Fibroblast of upper back skin (primary cell): ENCODE results near the gene TAL1.
"Not testable (repeated sequence)": the region's sequence is repeated elsewhere in the genome, so short reads cannot be mapped to it uniquely, and the experiment has no call there.

Experiments used
- DNase-seq: peaks from one replicate; pipeline ENCODE4 v3.0.0-alpha.2; 2013

The TAL1 gene

DNA sequence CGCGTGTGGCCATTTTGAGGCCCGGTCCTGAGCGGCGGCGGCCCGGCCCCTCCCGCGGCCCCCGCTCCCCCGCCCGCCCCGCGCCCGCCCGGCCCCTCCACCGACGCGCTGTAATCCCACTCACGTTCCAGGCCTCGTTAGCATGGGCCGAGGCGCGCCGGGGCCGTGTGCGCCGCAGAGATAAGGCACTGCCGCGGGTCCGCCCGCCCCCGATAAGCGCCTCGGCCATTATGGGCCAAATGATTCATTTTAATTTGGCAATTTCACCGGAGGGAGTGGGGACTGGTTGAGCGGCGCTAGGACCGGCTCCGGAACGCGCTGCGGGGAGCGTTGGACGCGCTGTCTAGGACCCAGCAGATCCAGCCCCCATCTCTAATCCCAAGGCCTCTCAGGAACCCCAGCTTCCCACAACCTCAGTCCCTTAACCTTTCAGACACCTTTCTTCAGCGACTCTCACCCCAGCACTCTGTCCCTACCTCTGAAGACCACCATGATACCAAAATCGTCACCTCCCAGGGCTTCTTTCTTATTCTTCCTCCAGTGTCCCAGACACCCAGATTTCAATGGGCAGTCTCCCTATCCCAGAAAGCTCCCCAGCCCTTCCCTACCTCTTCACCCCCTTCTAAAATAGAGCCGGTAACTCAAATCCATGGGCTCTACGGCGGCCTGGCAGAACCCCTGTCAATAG lies at the start of gene TAL1:
Gene TAL1 (minus strand): TSS at position 39 of the 688 bp plus-strand sequence. CDS start 6,337 bp downstream, outside the sequence.
- DNase-seq, result no peak

- peak; percentile 6 for DNase-seq
These were observed 48.1 kb upstream of the TAL1 start for GRCh38 chr1:47280142-47280541.

DNA sequence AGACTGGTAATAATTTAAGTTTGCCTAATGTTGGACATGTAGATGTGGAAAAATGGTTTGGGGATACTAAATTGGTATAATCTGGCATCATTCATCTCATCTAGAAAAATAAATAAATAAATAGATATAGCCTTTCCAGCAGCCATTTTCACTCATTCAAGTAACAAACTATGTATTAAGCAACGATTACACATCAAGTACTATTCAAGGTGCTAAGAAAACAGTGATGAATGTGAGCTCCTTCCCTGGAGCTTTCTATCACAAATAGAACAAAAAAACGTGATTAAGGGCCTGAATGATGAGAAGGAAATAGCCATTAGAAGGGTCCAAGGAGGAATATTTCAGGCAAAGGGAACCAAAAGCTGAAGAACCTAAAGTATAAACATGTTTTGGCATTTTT lies 44.8 kb upstream of the TAL1 start:
- no peak for DNase-seq

DNA sequence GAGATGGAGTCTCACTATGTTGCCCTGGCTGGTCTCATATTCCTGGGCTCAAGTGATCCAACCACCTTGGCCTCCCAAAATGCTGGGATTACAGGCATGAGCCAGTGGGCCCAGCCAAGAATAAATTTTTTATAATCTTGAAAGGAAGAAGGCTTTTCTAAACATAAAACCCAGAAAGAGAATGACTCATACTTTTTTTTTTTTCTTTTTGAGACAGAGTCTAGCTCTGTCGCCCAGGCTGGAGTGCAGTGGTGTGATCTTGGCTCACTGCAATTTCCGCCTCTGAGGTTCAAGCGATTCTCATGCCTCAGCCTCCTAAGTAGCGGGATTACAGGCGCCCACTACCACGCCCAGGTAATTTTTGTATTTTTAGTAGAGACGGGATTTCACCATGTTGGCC lies 43.8 kb upstream of the TAL1 start:
- DNase-seq, result not testable (repeated sequence)

GRCh38 chr1:47265529-47265928 lies 33.5 kb upstream of the TAL1 start:
- DNase-seq, result not testable (repeated sequence)

GRCh38 chr1:47262787-47263413 lies 30.9 kb upstream of the TAL1 start:
- peak; percentile 35 for DNase-seq

- no peak for DNase-seq
These were observed 25.2 kb upstream of the TAL1 start for GRCh38 chr1:47257224-47257623.

GRCh38 chr1:47252795-47253194 lies 20.8 kb upstream of the TAL1 start:
- DNase-seq, result no peak

DNA sequence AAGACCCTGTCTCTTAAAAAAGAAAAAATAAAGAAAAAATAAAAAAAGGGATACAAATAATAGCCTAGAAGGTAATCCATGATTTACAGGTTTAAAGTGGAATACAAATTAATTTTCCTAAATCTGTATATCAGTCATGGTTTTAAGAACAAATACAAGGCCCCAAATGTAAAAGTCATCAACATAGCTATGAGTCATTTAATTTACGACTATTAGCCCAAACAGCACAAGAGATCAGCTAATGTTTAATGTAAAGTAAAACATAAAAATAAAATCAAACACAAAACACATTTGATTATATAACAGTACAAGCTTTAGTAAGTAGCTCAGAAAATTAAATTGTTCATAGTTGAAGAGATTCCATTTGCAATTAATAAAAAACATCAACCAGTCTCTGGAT lies 20.3 kb upstream of the TAL1 start:
- DNase-seq, result no peak

DNA sequence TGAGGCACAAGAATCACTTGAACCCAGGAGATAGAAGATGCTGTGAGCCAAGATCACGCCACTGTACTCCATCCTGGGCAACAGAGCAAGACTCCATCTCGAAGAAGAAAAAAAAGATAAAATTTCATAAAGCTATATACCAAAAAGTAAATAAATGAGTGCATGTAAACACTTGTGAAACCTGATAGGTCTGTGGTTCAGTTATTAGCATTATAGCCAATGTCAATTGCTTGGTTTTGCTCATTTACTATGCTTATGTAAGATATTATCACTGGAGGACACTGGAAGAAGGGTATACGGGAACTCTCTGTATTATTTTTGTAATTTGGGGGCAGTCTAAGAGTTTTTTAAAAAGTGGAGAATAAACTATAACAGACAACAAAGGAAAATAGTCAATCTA lies 17.7 kb upstream of the TAL1 start:
- DNase-seq, result no peak

DNA sequence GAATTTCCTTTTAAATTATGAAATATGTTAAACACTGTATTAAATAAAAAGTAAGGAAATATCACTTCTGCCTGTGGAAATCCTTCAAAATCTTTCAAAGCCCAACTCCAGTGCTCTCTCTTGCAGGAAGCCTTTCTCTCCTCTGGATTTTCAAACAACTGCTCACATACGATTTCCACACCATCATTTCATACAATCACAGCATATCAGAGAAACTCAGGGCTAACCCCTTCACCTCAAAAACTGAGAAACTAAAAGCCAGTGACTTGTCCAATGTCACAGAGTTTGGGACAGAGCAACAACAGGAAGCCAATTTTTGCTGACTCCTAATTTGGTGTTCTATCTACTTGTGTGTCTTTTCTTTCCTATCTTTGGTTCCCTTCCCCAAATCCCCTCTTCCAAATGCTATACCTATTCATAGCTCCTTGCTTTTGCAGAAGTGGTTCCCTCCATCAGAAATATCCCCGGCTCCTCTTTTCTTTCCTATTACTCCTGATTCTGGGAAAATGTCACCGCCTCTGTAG lies 12.4 kb upstream of the TAL1 start:
- DNase-seq, result no peak

- DNase-seq, result no peak
These were observed 11.9 kb upstream of the TAL1 start for GRCh38 chr1:47243910-47244309.

- no peak for DNase-seq
These were observed 9.4 kb upstream of the TAL1 start for GRCh38 chr1:47241114-47242113.

- DNase-seq, result no peak
These were observed 7.0 kb upstream of the TAL1 start for GRCh38 chr1:47238935-47239592.

DNA sequence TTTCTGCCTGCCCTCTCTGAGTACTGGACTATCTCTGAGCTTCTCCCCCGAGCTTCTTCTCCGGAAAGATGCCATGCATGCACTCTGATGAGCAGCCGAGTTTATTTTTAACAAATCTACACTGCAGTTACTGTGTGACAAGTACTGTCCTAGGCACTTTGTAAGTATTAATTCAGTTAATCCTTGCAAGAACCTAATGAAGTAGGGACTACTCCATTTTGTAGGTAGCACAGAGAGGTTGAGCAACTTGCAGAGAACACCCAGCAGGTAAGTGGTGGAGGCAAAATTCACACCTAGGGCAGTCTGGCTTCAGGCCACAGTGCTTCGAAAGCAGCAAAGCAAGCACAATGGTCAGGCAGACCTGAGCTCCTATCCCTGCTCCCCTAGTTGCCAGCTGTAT lies 3.8 kb upstream of the TAL1 start:
- no peak for DNase-seq

DNA sequence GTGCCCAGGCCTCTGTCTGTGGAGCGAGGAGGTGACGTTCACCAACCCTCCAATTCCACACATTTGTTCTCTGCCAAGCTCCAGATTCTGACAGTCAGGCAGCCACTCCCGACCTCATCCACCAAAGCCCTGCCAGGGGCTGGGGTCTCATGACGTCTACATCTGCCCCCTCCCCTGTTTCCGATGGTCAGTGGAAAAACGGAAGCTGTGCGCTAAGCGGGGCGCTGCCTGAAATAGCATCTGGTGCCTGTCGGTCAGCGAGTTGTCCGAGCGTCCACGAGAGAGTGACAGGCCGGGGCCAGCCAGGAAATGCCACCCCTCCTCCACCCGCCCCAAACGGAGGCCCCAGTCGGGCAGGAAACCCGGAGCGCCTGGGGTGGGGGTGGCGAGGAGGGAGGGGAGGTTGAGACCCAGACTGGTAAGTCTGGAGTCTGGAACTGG lies 3.2 kb upstream of the TAL1 start:
- no peak for DNase-seq

DNA sequence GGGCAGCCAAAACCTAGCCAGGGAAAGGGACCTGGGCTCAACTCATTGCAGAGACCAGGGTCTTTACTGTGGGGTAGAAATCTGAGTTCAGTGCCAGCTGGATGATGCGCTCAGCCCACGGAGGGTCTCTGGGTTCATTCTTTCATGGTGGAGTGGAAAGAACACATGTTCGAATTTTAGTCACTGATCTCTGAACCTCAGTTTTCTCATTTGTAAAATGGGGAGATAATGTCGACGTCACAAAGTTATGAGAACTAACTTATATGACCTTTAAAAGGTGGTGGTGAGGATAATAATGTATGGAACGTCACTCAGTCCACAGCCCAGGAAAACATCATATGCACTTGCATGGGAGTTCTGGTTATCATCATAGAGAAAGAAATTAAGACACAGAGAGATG lies 1.2 kb upstream of the TAL1 start:
- DNase-seq, result no peak

DNA sequence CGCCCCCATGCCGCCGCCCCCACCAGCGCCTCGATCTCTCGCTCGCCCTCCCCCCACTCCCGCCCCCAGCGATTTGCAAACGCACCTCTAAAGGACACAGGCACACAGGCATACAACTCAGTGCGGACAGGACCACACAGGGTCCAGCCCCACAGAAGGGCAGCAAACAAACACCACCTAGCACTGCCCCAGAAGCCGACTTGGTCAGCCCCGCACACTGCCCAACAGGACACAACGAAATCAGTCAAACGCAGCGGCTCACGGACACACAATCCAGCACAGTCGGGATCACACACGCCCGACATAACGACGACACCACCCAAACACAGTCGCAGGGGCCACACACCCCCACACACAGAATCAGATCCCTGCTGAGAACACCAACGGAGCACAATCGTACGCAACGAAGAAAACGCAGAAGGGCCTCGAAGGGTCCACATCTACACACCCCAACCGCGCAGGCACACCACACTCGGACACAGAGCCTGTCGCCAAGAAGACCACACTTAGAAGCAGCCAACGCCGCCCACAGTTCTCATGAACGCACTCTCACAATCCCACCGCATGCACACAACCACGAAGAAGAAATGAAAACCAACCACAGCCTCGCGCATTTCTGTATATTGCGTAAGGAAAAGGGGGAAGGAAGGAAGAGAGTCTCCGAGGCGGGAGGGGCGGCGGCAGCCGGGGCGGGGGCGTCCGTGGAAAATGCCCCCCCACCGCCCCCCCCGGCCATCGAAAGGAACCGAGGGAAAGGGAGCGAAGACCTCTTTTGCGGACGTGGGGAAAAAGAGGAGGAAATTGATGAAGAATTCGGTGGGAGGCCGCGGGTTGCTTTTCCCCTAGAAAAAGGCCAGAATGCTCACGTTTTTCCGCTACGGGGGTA lies 481 bp downstream of the TAL1 start:
- peak; percentile 61 for DNase-seq

GRCh38 chr1:47230692-47231300 lies 1.2 kb downstream of the TAL1 start:
- no peak for DNase-seq

DNA sequence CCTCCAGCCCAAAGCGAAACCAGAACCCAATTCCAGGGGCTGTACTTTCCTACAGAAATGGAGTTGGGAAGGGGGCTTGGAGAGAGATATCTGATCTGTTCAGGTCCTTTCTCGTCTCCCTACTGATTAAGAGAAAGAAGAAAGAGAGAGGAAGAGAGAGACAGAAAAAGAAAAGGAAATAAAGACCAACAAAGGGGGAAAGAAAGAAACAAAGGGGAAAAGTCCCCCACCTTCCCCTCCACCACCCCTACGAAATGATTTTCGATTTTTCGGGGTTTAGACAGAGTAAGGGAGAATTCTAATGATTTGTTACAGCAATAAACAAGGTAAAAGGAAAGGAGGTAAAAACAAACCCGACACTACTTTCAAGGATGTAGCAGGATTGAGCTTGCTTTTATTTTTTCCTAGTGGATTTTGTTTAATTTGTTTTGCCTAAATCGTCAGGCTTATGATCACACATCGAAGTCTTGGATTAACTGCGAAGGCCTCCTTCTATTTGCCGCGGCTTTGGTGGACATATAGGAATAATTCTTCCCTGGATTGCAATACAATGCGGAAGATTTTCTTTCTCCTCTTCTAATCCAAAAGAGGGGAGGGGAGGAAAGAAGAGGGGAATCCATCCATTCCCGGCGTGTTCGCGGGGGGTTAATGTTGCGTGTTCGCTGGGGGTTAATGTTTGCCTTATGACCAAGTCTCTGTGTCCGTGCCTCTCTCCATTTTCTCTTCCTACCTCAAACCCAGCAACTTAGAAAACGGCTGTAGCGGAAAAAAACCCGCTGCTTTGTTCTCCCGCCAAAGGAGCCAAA lies 1.9 kb downstream of the TAL1 start:
- DNase-seq, result no peak
